Skeletal muscle satellite cell (primary cell): Measurements from ENCODE around the gene FNDC8.
"Not testable (repeated sequence)": the region's sequence is repeated elsewhere in the genome, so short reads cannot be mapped to it uniquely, and the experiment has no call there.

Experiments used
- H3K27me3 ChIP-seq: 2 replicates; pipeline ENCODE4 v1.7.0; 2013; ENCODE audit warnings: low read length; ENCODE audit not compliant: control insufficient read depth, insufficient read depth
- H3K36me3 ChIP-seq: 2 replicates; pipeline ENCODE4 v1.7.0; 2013; ENCODE audit warnings: mild to moderate bottlenecking, control low read depth, low read length; ENCODE audit not compliant: insufficient read depth
- H3K4me1 ChIP-seq: 2 replicates; pipeline ENCODE4 v1.7.0; 2013; ENCODE audit warnings: low read length; ENCODE audit not compliant: control insufficient read depth, insufficient read depth
- H3K4me2 ChIP-seq: 2 replicates; pipeline ENCODE4 v1.7.0; 2013; ENCODE audit warnings: mild to moderate bottlenecking, low read length
- H3K4me3 ChIP-seq: 2 replicates; pipeline ENCODE4 v1.7.0; 2013; ENCODE audit warnings: low read length
- H3K9ac ChIP-seq: 2 replicates; pipeline ENCODE4 v1.7.0; 2013; ENCODE audit warnings: mild to moderate bottlenecking, low read depth, low read length, moderate library complexity
- H3K9me3 ChIP-seq: replicated peaks from 2 replicates; pipeline ENCODE4 v1.7.0; 2013; ENCODE audit warnings: mild to moderate bottlenecking, control low read depth, low read length

Gene FNDC8

DNA sequence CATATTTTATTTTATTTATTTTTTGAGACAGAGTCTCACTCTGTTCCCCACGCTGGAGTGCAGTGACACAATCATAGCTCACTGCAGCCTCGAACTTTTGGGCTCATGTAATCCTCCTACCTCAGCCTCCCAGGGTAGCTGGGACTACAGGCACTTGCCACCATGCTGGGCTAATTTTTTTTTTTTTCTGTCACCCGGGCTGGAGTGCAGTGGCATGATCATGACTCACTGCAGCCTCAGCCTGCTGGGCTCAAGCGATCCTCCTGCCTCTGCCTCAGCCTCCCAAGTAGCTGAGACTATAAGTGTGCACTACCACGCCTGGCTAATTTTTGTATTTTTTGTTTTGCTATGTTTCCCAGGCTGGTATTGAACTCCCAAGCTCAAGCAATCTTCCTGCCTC lies 43.3 kb downstream of the FNDC8 start:
- no peaks in the 10 kb centered on the region for H3K4me1 ChIP-seq
- H3K9me3 ChIP-seq, result no peaks in the 10 kb centered on the region
- no peak overlapping the region for H3K4me3 ChIP-seq
- peaks cover 34% of the 10 kb centered on the region for H3K27me3 ChIP-seq
- H3K9ac ChIP-seq, result no peak overlapping the region
- H3K4me2 ChIP-seq, result no peak overlapping the region
- no peaks in the 10 kb centered on the region for H3K36me3 ChIP-seq

DNA sequence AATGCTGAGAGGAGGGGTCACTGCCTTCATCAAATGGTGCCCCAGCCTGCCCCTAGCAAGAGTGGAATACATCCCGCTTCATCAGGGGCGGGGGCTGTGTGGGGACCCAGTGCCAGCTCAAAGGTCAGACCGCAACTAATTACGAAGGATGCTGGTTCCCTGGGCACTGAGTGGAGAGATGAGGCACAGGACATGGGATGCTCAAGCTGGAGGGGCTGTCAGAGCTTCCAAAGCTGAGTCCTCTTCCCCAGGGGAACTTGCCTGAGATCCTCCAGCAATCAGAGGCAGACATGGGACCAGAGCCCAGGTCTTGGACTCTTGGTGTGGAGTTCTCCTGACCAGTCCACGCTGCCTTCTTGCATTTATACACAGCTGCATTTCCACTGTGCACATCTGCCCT lies 45.1 kb downstream of the FNDC8 start:
- peaks cover under 1% of the 10 kb centered on the region for H3K4me1 ChIP-seq
- H3K4me2 ChIP-seq, result no peak overlapping the region
- H3K9ac ChIP-seq, result no peak overlapping the region
- H3K4me3 ChIP-seq, result no peak overlapping the region
- H3K9me3 ChIP-seq, result no peaks in the 10 kb centered on the region
- peaks cover 26% of the 10 kb centered on the region for H3K27me3 ChIP-seq
- H3K36me3 ChIP-seq, result no peaks in the 10 kb centered on the region

DNA sequence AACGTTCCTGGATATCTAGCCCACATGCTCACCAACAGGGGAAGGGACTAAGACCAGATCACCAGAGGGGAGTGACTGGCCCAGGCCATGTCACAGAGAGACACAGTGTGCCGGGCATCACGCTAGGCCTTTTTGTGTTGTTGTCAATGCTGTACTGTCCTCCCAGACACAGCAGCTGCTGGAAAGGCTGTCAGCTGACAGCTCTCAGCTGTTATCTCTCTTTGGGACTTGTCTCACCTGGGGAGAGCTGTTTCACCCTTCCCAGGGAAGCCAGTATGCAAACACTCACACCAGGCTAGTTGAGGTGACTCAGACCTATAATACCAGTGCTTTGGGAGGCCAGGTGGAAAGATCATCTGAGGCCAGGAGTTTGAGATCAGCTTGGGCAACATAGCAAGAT lies 45.6 kb downstream of the FNDC8 start:
- Histone ChIP-seq H3K4me2 (no peak overlapping the region), H3K4me3 (no peak overlapping the region), H3K9ac (no peak overlapping the region), H3K4me1 (peaks cover 5% of the 10 kb centered on the region), H3K9me3 (no peaks in the 10 kb centered on the region), H3K27me3 (peaks cover 22% of the 10 kb centered on the region), H3K36me3 (no peaks in the 10 kb centered on the region)

DNA sequence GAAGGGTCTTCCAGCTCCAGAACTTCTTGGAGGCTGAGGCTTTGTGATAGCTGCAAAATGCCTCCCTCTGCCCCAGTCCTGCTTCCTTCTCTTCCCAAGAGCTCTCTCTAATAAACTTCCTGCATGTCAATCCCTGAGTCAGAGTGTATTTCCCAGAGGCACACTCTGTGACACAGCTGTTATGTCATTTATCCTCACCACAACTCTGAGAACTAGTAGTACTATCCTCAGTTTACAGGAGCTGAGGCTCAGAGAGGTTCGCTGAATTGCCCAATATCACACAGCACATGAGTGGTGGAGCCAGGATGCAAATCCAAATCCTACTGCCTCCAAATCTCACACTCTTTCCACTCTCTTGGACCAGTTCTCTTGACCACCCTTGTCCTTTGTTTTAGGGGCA lies 46.3 kb downstream of the FNDC8 start:
- Histone ChIP-seq H3K4me1 (peaks cover 5% of the 10 kb centered on the region), H3K4me2 (no peak overlapping the region), H3K9me3 (no peaks in the 10 kb centered on the region), H3K27me3 (peaks cover 20% of the 10 kb centered on the region), H3K36me3 (no peaks in the 10 kb centered on the region), H3K4me3 (no peak overlapping the region), H3K9ac (no peak overlapping the region)

DNA sequence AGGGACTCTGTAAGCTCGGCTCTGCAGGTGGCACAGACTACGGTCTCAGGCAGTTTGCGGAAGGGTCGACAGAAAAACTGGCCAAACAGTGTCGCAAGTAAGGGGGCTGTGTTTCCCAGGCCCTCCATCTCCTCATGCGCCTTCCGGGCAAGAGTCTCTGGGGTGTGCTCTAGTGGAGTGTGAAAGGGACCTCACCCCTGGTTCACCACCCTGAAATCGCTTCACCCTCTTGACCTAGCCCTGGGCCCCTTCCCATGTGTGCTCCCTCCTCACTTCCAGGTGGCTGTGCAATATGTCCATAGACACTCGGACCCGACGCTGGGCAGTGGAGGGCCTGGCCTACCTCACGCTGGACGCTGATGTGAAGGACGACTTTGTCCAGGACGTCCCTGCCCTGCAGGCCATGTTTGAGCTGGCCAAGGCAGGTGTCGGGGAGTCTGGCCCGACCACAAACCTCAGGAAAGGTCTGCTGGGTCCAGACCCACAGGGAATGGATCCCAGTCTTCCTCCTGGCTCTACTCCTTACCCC lies 48.5 kb downstream of the FNDC8 start:
- Histone ChIP-seq H3K4me3 (no peak overlapping the region), H3K4me2 (no peak overlapping the region), H3K27me3 (peaks cover 8% of the 10 kb centered on the region), H3K36me3 (no peaks in the 10 kb centered on the region), H3K9me3 (no peaks in the 10 kb centered on the region), H3K9ac (no peak overlapping the region), H3K4me1 (peaks cover 5% of the 10 kb centered on the region)

DNA sequence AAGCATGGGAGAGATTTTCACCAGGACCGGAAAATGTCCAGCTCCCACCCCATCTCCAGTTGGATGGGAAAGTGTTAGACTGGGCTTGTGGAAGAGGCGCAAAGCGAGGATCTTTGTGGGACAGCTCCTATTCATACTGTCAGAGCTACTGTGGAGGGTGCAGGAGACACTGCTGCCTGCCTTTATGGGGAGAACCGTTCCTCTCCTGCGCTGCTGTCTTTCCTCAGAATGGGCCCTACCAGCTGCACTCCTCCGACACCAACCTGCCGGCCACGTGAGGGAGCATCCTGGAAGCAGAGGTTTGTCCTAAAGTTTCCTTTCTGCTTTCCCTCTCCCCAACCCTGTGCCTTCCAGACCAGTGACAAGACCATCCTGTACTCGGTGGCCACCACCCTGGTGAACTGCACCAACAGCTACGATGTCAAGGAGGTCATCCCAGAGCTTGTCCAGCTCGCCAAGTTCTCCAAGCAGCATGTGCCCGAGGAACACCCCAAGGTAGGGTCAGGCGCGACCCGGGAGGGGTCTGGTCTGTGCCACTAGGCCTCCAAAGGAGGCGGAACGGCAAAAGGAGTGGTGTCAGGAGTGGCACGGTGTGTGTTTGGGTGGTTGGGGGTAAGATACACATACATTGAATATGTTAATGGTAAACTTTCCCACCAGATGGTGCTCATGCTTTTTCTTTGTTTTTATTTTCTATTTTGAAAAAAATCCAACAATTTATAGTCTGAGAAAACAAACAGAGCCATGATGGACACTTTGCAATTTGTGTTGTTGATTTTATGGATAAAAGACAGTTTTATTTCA lies 49.8 kb downstream of the FNDC8 start:
- Histone ChIP-seq H3K9me3 (no peaks in the 10 kb centered on the region), H3K4me3 (peak overlapping the region; percentile 44), H3K36me3 (no peaks in the 10 kb centered on the region), H3K4me2 (peak overlapping the region; percentile 68), H3K9ac (peak overlapping the region; percentile 2), H3K27me3 (peaks cover 17% of the 10 kb centered on the region), H3K4me1 (peaks cover 5% of the 10 kb centered on the region)

DNA sequence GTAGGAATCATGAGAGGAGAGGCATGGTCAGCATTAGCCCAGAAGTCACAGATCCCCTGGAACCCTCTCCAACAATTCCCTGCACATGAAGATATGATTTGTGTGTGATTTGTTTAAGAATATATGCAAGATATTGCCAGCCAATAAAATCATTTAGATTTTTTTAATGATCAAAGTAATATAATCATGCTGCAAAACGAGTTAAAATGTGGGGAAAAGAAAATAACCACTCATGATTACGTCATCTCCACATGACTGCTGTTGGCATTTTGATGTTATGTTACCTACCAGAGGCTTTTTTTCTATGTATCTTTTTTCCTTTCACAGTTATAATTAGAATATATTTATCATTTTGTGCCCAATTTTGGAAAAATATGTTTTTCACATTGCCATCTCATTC lies 50.4 kb downstream of the FNDC8 start:
- Histone ChIP-seq H3K27me3 (peaks cover 11% of the 10 kb centered on the region), H3K36me3 (no peaks in the 10 kb centered on the region), H3K4me2 (peak overlapping the region; percentile 68), H3K9me3 (no peaks in the 10 kb centered on the region), H3K4me3 (peak overlapping the region; percentile 44), H3K4me1 (peaks cover 5% of the 10 kb centered on the region), H3K9ac (peak overlapping the region; percentile 2)

DNA sequence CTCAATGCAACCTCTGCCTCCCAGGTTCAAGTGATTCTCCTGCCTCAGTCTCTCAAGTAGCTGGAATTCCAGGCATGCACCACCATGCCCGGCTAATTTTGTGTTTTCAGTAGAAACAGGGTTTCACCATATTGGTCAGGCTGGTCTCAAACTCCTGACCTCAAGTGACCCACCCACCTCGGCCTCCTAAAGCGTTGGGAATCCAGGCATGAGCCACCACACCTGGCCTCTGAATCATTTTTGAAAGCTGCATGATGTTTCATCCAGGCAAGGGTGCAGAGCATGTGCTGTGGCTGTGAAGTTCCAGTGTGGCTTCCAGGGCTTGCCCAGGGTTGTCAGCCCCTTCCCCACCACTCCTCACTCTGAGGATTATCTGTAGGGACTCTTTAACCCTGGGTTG lies 50.9 kb downstream of the FNDC8 start:
- H3K9ac ChIP-seq, H3K9me3 ChIP-seq, H3K4me1 ChIP-seq, H3K36me3 ChIP-seq, H3K4me3 ChIP-seq, H3K4me2 ChIP-seq: not testable (repeated sequence)
- peaks cover 11% of the 10 kb centered on the region for H3K27me3 ChIP-seq

DNA sequence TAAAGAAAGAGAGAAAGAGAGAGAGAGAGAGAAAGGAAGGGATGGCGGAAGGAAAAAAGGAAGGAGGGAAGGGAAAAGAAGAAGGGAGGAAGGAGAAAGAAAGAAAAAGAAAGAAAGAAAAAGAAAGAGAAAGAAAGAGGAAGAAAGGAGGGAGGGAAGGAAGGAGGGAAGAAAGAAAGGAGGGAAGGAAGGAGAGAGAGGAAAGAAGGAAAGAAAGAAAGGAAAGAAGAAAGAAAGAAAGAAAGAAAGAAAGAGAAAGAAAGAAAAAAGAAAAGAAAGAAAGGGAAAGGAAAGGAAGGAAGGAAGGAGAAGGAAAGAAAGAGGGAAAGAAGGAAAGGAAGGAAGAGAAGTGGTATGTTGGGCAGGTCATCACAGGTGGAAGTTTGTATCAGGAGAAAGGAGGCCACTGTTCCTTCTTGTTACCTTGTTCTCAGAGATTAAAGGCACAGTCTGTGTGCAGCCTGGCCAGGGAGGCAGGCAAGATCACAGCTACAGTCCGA lies 53.5 kb downstream of the FNDC8 start:
- H3K4me3 ChIP-seq, result no peak overlapping the region
- H3K9ac ChIP-seq, result no peak overlapping the region
- H3K9me3 ChIP-seq, result no peaks in the 10 kb centered on the region
- peaks cover 5% of the 10 kb centered on the region for H3K4me1 ChIP-seq
- H3K36me3 ChIP-seq, result no peaks in the 10 kb centered on the region
- H3K4me2 ChIP-seq, result no peak overlapping the region
- H3K27me3 ChIP-seq, result peaks cover 9% of the 10 kb centered on the region

DNA sequence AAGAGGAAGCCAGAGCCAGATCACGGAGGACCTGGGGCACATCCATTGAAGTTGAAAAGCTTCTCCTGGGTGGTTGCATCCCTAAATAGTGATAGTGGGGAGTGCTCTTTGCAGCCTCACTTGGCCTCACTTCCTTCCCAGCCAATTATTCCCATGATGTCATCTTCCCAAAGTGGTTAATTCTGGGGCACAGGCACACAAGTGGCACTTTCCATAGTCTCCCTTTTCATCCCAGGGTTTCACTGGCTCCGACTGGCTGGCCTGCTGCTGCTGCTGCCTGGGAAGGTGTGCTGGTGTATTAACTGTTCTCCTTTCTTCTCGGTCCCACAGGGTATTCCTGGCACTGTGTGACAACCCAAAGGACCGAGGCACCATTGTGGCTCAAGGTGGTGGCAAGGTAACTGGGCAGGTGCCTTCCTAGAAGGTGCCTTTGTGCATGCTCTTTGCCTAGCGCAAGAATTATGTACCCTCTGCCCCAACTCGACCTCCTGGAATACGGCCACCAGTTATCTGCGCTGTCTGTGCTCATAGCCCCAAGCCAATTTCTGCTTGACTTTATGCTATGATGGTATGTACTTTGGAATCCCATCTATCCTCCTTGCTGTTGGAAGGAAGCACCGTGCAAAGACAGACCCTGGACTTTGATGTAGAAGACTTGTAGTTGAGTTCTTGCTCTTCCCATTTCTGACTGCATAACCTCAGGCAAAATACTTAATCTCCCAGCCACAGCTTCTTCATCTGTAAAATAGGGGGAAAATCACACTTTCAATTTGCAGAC lies 54.4 kb downstream of the FNDC8 start:
- peaks cover 9% of the 10 kb centered on the region for H3K27me3 ChIP-seq
- H3K9me3 ChIP-seq, result no peaks in the 10 kb centered on the region
- no peaks in the 10 kb centered on the region for H3K36me3 ChIP-seq
- H3K4me3 ChIP-seq, result no peak overlapping the region
- H3K4me2 ChIP-seq, result no peak overlapping the region
- H3K4me1 ChIP-seq, result peaks cover 5% of the 10 kb centered on the region
- H3K9ac ChIP-seq, result no peak overlapping the region

DNA sequence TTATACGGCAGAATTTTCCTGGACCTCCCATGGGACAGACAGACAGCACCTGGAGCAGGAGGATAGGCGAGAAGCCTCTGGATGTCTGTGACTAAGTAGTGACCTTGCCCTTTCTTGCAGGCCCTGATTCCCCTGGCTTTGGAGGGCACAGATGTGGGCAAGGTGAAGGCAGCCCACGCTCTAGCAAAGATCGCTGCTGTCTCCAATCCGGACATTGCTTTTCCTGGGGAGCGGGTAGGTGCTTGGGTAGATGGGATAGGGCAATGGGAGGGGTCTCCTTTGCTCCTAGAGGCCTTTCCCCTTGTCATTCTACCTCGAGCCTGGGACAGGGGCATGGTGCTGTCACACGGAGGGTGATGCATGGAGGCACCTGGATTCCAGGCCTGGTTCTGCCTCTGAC lies 55.5 kb downstream of the FNDC8 start:
- Histone ChIP-seq H3K4me3 (no peak overlapping the region), H3K4me2 (no peak overlapping the region), H3K9ac (no peak overlapping the region), H3K9me3 (no peaks in the 10 kb centered on the region), H3K27me3 (peaks cover 12% of the 10 kb centered on the region), H3K36me3 (no peaks in the 10 kb centered on the region), H3K4me1 (peaks cover under 1% of the 10 kb centered on the region)
